ENCODE data around the gene VEGFA.

VEGFA gene

DNA sequence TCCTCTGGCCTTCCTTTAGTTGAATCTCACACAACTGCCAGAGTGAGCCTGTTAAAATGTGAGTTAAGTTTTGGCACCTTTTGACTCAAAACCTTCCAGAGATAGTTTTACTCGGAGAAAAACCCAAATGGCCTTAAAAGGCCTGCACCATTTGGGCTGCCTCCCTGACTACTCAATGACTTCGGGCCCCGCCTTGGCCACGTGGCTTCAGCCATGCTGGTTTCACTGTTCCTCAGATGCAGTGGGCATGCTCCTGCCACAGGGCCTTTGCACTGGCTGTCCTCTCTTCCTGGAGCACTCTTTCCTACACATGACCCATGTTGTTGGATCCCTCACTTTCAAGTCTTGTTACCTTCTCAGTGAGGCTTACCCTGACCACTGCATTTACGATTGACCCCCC lies 18.3 kb downstream of the VEGFA start:
- no peak for DNase-seq

DNA sequence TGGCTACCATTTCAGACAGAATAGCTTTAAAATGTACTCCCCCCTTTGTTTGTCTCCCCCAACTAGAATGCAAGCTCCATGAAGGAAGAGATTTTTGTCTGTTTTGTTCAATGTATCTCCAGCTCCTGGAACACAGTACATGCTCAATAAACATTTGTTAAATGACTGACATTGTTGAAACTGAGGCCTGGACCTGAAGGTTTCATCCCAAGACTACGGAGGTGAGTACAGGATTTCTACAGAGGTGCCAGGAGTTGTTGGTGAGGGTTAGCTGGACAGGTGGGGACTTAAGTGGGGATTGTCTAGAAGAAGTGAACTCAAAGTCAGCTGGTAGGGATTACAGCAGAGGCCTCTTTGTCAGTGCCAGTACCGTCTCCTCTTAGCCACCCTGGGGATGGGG lies 19.4 kb downstream of the VEGFA start:
- no peak for DNase-seq

DNA sequence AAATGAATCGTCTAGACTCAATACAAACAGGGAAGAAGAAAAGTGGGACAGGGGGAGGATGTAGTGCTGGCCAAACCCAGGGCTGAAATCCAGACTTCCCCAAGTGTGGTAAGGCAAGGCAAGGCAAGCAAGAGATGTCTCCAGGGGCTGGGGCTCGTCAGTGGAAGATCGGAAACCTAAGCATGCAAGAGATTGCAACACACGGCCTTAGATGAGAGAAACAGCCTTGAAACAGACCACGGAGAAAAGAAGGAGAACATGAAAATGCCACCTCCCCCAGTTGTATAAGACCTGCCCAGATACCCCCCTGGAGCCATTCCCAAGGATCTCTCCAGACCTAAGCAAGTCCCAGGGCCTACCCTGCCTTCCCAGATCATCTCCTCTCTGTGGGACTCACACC lies 20.0 kb downstream of the VEGFA start:
- DNase-seq, result no peak

DNA sequence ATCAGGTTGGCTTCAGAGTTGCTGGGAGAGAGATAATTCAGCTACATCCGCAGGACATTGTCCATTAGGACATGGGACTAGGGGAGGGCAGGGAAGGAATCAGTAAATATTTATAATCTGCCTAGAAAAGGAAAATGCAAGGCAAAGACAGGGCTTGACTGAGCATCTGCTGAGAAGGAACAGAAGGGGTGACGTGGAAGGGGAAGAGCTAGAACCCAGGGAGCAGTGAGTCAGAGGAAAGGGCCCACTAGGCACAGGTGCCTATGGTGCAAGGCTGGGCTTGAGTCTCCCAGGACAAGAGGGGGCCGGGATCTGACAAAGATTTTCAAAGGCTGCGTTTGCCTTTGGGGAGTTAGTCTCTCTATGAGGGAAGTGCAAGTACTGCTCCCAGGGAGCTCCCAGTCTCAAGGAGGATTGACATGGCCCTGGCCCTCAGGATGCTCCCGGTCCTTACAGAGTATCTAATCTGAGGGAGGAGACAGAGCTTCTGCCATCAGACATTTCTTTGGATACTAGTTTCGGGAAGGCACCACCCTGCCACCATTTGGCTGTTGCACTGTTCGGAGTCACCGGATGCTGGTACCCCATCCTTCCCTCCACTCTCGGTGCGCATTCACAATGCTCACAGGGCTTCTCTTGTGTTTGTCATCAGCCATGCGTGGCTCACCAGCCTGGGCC lies 21.9 kb downstream of the VEGFA start:
- no peak for DNase-seq

DNA sequence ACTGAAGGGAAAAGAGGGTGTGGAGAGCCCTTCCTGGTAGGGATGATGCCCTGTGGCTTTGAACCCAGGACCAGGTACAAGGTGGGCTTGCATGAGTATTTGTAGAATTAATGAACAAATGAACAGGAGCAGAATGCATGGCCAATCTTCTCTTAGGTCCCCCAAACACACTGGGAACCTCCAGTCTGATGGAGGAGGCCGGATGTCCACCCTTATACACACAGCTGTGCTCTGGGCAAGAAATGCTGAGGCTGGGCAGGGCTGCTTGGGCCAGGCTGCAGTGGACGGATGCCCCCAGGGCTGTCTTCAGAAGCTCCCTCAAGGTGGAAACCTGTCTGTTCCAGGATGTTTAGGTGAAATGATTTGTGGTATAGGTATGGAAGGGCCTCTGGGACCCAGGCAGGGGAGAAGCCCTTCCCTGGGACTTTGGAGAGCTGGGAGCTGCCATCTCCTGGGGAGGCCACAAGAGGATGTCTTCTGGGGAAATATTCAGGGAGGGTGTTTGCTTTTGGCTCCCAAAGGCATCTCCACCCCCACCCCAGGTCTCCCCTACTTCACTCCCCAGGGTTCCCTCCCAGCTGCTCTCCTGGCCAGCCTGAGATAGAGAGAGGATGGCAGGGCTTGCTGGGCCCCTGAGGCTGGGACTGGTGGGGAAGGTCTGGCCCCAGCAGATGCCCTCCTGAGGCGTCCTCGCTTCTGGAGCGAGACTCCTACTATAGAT lies 23.3 kb downstream of the VEGFA start:
- no peak for DNase-seq

DNA sequence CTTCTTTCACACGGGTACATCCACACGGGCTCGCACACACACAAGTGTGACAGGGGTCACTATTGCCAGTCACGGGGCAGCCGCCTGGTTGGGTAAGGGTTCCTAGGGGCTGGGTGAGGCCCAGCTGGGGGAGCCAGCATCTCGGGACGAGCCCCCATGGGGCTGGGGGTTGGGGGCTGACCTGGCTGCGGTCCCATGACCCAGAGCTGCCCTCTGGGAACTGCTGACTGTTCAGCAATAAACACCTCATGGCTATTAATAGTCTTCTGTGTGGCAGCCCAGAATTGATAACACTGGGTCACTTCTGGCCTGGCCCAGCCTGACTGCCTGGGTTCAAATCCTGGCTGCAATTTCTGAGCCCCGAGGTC lies 23.8 kb downstream of the VEGFA start:
- no peak for DNase-seq

DNA sequence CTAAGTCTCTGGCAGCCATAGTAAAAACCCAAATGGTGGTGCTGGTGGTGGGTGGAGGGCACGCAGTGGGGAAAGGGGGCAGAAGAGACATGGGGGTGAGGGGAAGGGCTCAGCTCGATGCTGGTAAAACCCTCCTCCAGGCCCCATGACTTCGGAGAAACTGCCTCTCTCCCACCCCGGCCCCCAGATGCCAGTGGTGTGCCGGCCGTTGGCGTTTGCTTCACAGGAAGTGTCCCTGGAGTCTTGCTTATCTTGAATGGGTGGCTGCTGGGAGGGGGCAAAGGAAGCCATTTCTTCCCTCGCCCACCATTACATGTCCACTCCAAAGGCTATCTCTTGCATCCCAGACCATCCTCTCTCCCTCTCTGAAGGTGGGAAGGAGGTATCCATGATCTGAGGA lies 25.4 kb downstream of the VEGFA start:
- DNase-seq, result no peak

DNA sequence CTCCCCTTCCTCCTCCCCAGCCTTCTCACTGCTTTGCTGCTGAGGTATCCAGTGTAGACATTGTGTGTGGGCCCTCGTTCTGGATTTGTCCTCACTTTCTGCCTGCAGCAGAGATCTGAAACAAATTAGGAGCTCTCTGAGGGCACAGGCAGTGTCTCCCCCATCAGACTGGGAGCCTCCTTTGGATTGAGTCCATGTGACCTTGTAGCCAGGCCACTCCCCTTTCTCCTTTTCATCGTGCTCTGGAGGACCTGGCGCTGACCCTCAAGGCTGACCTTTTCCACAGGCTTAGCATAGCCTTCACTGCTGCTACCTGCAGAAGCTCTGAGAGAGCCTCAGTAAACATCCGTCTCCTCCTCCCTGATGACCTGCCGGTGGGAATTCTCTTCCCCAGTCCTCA lies 26.2 kb downstream of the VEGFA start:
- no peak for DNase-seq

DNA sequence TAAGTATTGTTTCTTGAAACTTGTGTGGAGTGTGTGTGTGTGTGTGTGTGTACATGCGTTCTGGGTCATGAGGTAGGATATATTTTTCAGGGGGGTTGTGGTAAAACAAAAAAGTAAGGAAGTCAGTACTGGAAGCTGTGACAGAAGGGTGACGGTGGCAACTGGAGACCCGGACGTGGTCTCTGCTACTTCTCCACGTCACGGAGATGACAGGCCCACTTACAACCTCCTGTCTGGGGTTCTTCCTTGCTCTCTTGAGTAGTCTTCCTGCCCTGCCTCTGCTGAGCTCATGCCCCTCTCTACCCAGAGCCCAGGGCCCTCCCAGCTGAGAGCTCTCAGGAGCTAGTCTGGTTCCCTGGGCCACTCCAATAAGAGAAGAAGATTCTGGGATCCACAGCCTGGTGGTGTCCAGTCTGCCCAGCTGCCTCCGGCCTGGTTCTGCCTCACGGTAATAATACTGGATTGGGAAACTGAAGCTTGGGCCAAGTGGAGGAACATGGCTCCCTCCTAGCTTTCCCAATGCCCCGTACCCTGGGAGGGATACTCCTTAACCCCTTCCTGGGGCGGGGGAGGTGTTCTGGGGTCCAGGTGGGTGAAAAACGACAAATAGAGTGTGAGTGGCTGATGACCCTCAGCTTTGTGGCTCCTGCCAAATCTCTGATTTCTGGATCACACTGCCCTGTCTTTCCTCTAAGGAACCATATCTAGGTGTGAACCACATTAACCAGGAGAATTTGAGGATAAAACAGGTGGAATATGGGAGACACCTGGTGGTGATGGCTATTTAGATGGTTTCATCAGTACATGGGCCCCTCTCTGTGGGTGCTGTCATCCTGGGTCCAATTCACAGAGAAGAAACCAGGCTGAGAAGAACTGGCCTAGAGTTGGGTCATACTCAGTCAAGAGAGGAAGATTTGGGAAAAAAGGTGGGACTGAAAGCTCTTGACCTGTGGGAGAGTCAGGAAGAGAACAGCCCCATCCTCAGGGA lies 27.2 kb downstream of the VEGFA start:
- no peak for DNase-seq

DNA sequence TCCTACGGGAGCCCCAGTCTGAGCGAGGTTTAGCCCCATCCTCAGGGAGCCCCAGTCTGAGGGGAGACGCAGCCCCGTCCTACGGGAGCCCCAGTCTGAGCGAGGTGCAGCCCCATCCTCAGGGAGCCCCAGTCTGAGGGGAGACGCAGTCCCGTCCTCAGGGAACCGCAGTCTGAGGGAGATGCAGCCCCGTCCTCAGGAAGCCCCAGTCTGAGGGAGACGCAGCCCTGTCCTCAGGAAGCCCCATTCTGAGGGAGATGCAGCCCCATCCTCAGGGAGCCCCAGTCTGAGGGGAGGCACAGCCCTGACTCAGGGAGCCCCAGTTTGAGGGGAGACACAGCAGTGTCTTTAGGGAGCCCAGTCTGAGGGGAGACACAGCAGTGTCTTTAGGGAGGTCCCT lies 27.9 kb downstream of the VEGFA start:
- DNase-seq, result no peak

DNA sequence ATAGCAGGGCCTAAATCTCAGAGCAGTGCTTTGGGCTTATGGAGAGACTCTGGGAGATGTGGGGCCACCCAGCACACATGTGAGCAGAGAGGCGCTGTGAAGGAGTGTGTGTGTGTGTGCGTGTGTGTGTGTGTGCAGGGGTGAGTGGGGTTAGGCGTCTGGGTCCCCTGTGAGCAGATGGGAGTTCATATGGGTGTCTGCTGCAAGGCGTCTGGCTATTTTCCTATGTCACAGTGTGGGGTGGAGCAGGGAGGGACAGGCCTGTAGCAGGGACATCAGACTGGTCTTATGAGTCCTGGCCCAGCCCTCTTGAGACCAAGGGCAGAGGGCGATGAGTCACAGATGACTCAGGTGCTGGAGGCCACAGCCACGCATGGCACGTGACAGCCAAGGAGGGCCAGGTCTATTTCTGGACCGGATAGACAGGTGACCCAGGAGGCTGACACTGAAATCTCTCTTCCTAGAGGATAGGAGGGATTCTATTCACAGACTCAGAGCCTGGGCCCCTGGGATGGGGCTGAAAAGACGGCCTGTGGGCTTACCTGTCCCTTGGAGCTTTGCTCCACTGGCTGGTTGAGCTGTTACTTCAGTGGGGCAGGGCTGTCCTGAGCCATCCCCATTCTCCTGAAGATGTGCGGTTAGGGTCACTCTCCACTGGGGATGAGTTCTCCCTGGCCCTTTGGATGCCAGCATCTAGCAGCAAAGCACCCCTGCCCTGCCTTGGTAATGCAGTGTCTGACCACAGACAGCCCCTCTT lies 28.9 kb downstream of the VEGFA start:
- no peak for DNase-seq

DNA sequence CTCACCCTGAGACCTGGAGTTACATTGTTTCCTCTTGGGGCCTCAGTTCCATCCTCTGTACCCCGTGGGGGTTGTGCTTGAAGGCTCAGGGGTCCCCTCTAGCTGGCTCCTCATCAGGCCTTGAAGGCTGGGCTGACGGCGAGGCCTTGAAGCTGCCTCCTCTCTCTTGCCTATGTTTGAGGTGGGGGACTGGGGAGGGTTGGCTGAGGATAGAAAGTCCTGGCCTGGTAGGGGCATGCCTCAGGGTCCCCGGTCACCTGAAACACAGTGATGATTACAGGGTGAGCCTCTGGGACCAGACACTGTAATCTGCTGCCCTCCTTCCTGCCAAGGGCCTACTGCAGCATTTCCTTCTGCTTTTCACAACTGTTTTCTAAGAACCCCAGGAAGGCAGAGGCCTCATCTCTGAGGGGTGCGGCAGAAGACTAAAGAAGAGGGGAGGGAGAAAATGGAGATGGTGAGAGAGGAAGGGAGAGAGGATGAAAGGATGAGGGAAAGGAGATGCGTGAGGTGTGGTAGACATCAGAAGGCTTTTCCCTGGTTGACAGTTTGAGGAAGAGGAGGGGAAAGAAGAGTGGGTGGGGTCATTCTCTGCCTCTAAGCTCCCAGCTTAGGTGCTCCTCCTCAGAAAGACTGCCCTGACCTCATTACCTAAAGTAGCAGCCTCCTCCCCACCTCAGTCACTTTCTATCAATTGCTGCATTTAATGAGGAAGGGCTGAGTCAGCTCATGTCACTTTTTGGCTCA lies 29.7 kb downstream of the VEGFA start:
- no peak for DNase-seq

DNA sequence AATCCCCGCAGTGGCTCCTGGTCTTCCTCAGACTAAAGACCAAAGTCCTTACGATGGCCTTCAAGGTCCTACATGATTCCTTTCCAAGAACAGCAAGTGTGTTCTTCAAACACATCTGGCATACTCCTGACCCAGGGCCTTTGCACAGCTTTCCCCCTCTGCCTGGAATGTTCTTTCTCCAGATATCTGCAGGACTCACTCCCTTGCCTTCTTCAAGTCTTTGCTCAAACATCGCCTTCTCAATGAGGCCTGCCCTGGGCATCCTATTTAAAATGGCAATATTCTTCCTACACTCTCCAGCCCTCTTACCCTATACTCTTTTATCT lies 30.2 kb downstream of the VEGFA start:
- DNase-seq, result no peak

DNA sequence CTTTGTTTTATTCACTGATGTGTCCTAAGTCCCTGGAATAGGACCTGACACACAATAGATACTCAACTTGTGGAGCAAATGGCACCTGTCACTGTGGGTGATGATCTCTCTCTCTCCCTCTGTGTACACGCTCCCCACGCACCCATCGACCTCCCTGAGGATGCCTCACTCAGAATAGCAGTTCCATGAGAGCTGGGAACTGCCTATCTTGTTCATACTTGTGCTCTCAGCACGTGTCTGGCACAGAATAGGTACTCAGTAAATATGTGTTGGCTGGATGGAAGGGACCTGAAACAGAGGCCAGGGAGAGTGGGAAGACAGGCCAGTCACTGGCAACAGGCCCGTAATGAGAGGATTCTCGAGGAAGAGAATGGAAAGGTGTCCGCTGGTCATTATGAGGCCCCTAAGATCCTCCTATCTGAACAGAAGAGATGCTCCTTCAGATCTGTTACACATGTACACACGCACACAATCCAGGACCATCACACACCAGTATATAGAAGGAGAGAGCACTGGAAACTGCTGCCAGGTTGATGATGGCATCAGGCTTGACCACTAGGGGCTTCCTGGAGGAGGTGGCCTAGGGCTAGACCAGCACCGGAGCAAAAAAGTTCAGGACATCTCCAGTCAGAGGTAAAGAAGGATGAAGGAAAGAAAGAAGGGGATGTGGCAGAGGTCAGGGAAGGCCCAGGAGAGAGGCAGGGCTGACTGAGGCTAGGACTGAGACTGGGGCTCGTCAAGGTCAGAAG lies 30.9 kb downstream of the VEGFA start:
- DNase-seq, result no peak

DNA sequence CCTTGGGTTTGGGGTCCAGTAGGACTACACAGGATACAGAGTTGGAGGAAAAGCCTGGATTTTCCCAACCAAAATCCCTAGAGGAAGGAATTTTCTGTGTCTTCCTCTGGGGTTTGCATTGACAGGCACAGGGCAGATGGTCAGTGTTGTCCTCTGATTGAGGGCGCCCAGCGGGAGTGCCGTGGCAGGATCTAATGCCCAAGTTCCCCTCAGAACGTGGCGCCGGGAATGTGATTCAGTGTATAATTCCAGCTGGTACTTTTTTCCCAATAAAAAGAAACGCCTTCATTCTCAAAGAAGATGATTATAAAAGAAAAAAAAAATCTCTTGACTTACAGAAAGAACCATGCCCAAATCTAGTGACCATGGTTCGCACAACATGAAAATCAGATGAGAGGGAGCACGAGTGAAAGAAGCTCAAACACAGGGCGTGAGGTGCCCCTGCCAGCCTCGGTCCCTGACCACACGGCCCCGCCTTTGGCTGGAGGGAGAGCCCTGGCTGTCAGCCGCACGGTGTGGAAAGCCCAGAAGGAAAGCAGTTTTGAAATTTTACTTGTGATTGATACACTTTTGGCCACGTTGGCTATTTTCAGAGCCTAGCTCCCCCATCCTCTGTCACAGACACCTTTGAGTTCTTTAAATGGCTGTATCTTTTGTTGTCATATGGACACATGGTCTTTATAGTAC lies 31.6 kb downstream of the VEGFA start:
- no peak for DNase-seq

DNA sequence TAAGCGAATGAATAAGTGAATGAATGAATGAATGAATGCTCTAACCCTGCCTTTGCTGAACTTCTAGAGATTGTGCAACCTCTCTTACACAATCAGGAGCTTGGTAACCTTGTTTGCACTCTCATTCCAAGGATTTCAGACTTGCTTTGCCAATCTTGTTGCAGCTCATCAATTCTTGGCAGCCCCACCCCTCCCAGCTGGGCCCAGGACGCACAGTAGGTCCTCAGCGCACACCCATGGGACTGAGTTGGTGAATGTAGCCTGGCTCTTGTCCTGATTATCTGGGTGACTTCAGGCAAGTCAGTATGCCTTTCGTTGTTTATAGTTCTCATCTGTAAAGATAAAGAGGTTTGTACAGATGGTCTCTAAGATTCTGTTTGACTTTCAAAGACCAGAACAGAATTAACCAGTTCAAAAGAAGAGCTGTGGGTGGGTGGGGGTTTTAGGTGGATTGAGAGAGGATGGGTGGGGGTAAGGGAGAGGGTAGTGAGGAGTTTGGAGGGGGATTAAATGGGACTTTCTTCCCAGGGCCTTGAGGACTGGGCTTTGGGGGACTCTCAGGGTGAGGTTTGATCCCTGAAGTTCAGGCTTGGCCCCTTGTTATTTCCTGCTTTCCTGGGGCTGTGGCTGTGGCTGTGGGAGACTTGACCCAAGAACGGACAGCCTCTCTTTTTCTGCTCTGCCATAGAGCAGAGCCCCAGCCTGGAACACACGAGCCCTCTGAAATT lies 33.2 kb downstream of the VEGFA start:
- DNase-seq, result no peak

DNA sequence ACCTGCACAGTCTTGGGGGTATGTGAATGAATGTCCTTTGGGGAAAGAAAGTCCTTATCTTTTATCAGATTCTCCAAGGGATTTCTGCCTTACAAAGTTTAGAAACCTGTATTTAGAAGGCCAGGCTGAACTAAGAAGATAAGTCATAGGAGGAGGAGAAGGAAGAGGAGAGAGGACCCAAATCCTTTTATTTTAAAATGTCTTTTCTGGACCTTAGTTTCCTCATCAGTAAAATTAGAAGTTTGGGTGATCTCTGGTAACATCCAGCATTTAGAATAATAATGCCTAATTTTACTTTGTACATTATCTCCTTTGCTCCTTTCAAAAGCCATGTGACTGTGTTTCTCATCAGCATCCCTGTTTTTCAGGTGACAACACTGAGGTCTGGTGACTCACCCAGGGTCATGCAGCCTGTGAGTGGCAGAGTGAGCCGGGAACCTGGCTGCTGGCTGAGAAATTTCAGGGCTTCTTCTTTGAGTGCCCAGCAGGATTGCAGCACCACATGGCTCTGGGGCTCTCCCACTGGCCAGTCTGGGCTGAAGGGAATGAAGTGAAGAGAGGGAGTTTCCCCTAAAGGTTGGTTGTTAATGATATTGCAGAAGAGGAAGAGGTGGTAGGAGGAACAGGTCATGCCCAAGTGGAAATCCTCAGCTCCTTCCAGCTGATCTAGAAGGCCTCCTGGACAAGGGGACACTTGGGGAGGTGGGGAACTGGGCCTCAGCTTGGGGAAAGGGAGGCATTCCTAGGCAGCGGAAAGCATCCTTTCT lies 34.0 kb downstream of the VEGFA start:
- DNase-seq, result no peak

DNA sequence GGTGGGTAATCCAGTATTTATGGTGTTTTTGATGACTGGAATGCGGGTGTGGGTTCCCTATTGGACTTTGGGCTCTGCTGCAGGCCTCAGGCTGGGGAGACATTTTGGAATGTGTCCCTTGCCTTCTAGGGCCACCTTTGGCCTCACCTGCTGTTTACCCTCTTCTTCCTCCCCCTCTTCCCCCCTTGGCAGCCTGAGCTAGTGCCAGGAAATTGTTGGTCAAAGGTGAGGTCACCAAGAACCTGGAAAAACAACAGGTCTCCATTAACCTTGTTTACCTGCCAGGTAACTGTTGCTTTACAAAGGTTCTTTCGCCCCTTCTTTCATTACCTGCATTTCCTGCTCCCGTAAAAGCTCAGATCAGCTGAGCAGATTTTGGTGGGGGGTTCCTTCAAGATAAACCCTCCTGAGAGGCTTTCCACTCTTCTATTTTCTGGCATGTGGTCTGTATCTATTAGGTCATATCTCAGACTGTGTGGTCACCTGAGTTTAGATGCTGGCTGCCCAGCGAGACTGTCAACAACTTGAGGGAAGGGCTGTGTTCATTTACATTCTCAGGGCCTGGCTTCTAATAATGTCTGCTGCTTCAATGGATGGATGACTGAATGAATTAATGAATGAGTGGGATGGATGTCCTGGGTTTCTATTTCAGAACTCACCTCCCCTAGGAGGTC lies 34.7 kb downstream of the VEGFA start:
- no peak for DNase-seq

DNA sequence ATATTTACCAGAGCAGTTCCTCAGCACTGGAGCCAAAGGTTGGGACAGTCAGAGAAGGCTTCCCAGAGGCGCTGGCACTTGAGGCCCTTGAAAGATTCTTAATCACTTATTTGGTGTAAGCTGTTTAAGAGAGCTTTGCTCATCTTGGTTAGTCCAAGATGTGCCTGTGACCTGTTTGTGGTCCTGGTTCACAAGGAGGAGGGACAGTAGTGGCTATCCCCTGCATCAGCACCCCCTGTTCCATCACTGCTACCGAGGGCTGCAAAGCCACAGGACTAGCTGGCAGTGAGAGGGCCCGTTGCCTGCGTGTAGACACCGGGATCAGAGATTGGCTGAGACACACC lies 35.7 kb downstream of the VEGFA start:
- DNase-seq, result no peak

Data from DMS79 (cell line).